Keratinocyte (primary cell): ENCODE data around the gene HIPK4. TPM values are rescaled to one million over a fixed set of nuclear protein-coding genes. Genes with fewer than 3 reads are reported as not detected.

ENCODE experiments used
- DNase-seq: peaks from one replicate; pipeline ENCODE4 v3.0.0-alpha.2; 2011; ENCODE audit warnings: low read depth, missing footprints, low spot score
- FAIRE-seq: peaks from 2 replicates; lab custom pipeline; 2011; peaks lifted over from hg19 to GRCh38; lab: Jason Lieb, UNC
- H2AFZ ChIP-seq: 2 replicates; pipeline ENCODE4 v1.6.0; 2012; ENCODE audit warnings: low read length, control low read depth, inconsistent platforms; ENCODE audit not compliant: control insufficient read depth
- H3K27ac ChIP-seq: 2 replicates; pipeline ENCODE4 v1.5.1; 2011; ENCODE audit warnings: low read length; ENCODE audit not compliant: control insufficient read depth, insufficient read depth
- H3K27me3 ChIP-seq: 3 replicates; pipeline ENCODE4 v1.6.0; 2011; ENCODE audit warnings: low read length; ENCODE audit not compliant: control insufficient read depth, insufficient read depth; ENCODE audit errors: extremely low read depth
- H3K36me3 ChIP-seq, 2 experiments: 2 replicates in 1 of 2; 3 replicates in 1 of 2; pipeline ENCODE4 v1.5.1; 2011; ENCODE audit warnings: low read length in 2 of 2, mild to moderate bottlenecking in 1 of 2; ENCODE audit not compliant: control insufficient read depth in 2 of 2, insufficient read depth in 2 of 2; ENCODE audit errors: extremely low read depth in 1 of 2
- H3K4me1 ChIP-seq: 3 replicates; pipeline ENCODE4 v1.5.1; 2011; ENCODE audit warnings: low read length; ENCODE audit not compliant: control insufficient read depth, insufficient read depth; ENCODE audit errors: extremely low read depth
- H3K4me2 ChIP-seq: 3 replicates; pipeline ENCODE4 v1.6.0; 2011; ENCODE audit warnings: low read depth, low read length; ENCODE audit not compliant: control insufficient read depth, insufficient read depth; ENCODE audit errors: extremely low read depth
- H3K4me3 ChIP-seq, 3 experiments: fragments of 200-600 bp in 1 of 3; sonication (generic) in 1 of 3; 2 replicates in 2 of 3; 3 replicates in 1 of 3; pipeline ENCODE4 v1.5.1; 2011 to 2016; ENCODE audit warnings: low read length in 3 of 3, mild to moderate bottlenecking in 3 of 3, control low read depth in 2 of 3, inconsistent platforms in 1 of 3, low read depth in 1 of 3, mixed read lengths in 1 of 3, mixed run types in 1 of 3, moderate library complexity in 1 of 3; ENCODE audit not compliant: control insufficient read depth in 2 of 3, insufficient read depth in 2 of 3; ENCODE audit errors: extremely low read depth in 1 of 3
- H3K79me2 ChIP-seq: 2 replicates; pipeline ENCODE4 v1.6.0; 2012; ENCODE audit warnings: low read length; ENCODE audit not compliant: control insufficient read depth, insufficient read depth
- H3K9ac ChIP-seq: 3 replicates; pipeline ENCODE4 v1.6.0; 2011; ENCODE audit warnings: low read length; ENCODE audit not compliant: control insufficient read depth, insufficient read depth; ENCODE audit errors: extremely low read depth
- H3K9me1 ChIP-seq: 3 replicates; pipeline ENCODE4 v1.6.0; 2011; ENCODE audit warnings: low read length; ENCODE audit not compliant: control insufficient read depth, insufficient read depth; ENCODE audit errors: extremely low read depth
- H3K9me3 ChIP-seq: 2 replicates; pipeline ENCODE4 v1.5.1; 2012; ENCODE audit warnings: low read depth, low read length; ENCODE audit not compliant: control insufficient read depth
- H4K20me1 ChIP-seq: 3 replicates; pipeline ENCODE4 v1.6.0; 2011; ENCODE audit warnings: low read length; ENCODE audit not compliant: control insufficient read depth, insufficient read depth; ENCODE audit errors: extremely low read depth
- CTCF ChIP-seq, 3 experiments: IDR thresholded peaks in 1 of 3; conservative IDR thresholded peaks in 1 of 3; optimal IDR thresholded peaks in 1 of 3; 2 replicates in 2 of 3; 3 replicates in 1 of 3; pipeline versions ENCODE3 to v1.5.1; 2011; ENCODE audit warnings: low read length in 3 of 3, mild to moderate bottlenecking in 3 of 3, moderate library complexity in 2 of 3, control low read depth in 1 of 3, inconsistent platforms in 1 of 3; ENCODE audit not compliant: insufficient read depth in 2 of 3; ENCODE audit errors: extremely low read depth in 1 of 3
- EZH2 ChIP-seq: IDR thresholded peaks from one replicate; pipeline ENCODE4 v1.6.1; 2012; ENCODE audit warnings: inconsistent platforms, mild to moderate bottlenecking, low read length, moderate library complexity
- dilution Hi-C: fragments of 300-500 bp; cut with MboI; formaldehyde crosslinking; loops from one replicate; pipeline ENCODE4 v1.7.0; 2020; ENCODE audit warnings: low sequenced_read_pairs; ENCODE audit not compliant: extremely low pct_ligation_motif_present
- polyA plus RNA-seq, 5 experiments: library from polyadenylated mRNA; depleted of rRNA in 3 of 5; stranded (reverse) in 3 of 5; stranded (forward) in 1 of 5; unstranded in 1 of 5; fragments of >200 nt; gene quantifications; 1 replicate in 1 of 5; 2 replicates in 3 of 5; 3 replicates in 1 of 5; pipeline versions ENCODE4 v1.2.1 to v1.2.3, GENCODE V29; 2011 to 2012; ENCODE audit warnings: missing spikeins in 2 of 5, low read depth in 1 of 5, low replicate concordance in 1 of 5

HIPK4 gene
- polyA plus RNA-seq, 1 donor (not counting 4 experiments of a cell fraction or from before 2014, with no cell fraction given) = 0.03 TPM

- no peak overlapping the region for H3K9ac ChIP-seq
- H3K27ac ChIP-seq = no peak overlapping the region
- FAIRE-seq (no peak), DNase-seq (no peak)
- no peak overlapping the region for H3K4me2 ChIP-seq
- H3K79me2 ChIP-seq = no peaks in the 10 kb centered on the region
- H2AFZ ChIP-seq = no peak overlapping the region
- H3K9me3 ChIP-seq = no peaks in the 10 kb centered on the region
- no peak overlapping the region for H3K4me3 ChIP-seq
- no peaks in the 10 kb centered on the region for H4K20me1 ChIP-seq
- TF ChIP-seq CTCF (optimal IDR thresholded peaks at IDR 0.05 in 1 of 3, IDR thresholded peaks at IDR 0.05 in 1 of 3, conservative IDR thresholded peaks at IDR 0.05 in 1 of 3; ENCODE audit: extremely low read depth in 1 of 3, insufficient read depth in 2 of 3, low read length in 3 of 3) (no peak), EZH2 (no peak)
- dilution Hi-C loops = no loop called here
- no peaks in the 10 kb centered on the region for H3K36me3 ChIP-seq
- H3K9me1 ChIP-seq = no peaks in the 10 kb centered on the region
- H3K27me3 ChIP-seq = peaks cover 27% of the 10 kb centered on the region
- H3K4me1 ChIP-seq = peaks cover 8% of the 10 kb centered on the region
Observed at GRCh38 chr19:40394816-40395210, 4.8 kb upstream of the HIPK4 start.

GRCh38 chr19:40393894-40394815, 4.2 kb upstream of the HIPK4 start:
- no peak for FAIRE-seq
- no peaks in the 10 kb centered on the region for H3K36me3 ChIP-seq
- no peaks in the 10 kb centered on the region for H4K20me1 ChIP-seq
- no peak for TF ChIP-seq EZH2
- no peak for TF ChIP-seq CTCF (optimal IDR thresholded peaks at IDR 0.05 in 1 of 3, IDR thresholded peaks at IDR 0.05 in 1 of 3, conservative IDR thresholded peaks at IDR 0.05 in 1 of 3; ENCODE audit: extremely low read depth in 1 of 3, insufficient read depth in 2 of 3, low read length in 3 of 3)
- no peak overlapping the region for H3K4me2 ChIP-seq
- no peak for DNase-seq
- H2AFZ ChIP-seq = no peak overlapping the region
- no peaks in the 10 kb centered on the region for H3K79me2 ChIP-seq
- peaks cover 8% of the 10 kb centered on the region for H3K4me1 ChIP-seq
- H3K9ac ChIP-seq = no peak overlapping the region
- no peak overlapping the region for H3K27ac ChIP-seq
- no peak overlapping the region for H3K4me3 ChIP-seq
- no peaks in the 10 kb centered on the region for H3K9me3 ChIP-seq
- peaks cover 27% of the 10 kb centered on the region for H3K27me3 ChIP-seq
- dilution Hi-C loops = no loop called here
- no peaks in the 10 kb centered on the region for H3K9me1 ChIP-seq
